Body of pancreas (tissue), 4 donors: ENCODE measurements around the gene YOD1.

Experiments
- CTCF ChIP-seq, 7 experiments: fragments of 450-650 bp in 4 of 7; fragments of 200-600 bp in 3 of 7; sonication (generic) in 3 of 7; IDR thresholded peaks; one replicate each; pipeline ENCODE4 v1.5.1; 2016 to 2019; ENCODE audit warnings: antibody characterized with exemption in 7 of 7
- POLR2A ChIP-seq, 3 donors: fragments of 450-650 bp; IDR thresholded peaks; one replicate each; pipeline ENCODE4 v1.6.1; 2016; ENCODE audit warnings: antibody characterized with exemption in 3 of 3, mild to moderate bottlenecking in 2 of 3

- TF ChIP-seq POLR2A (IDR thresholded peaks at IDR 0.05): no peak
- TF ChIP-seq CTCF (IDR thresholded peaks at IDR 0.05): peak; percentile 45 to 78 (median 76)
Observed at GRCh38 chr1:207084701-207085180, 33.7 kb upstream of the YOD1 start.
